GM19455 (cell line): ENCODE measurements around the gene LPAR1.

Experiments
- ATAC-seq: cut with Tn5 transposase; IDR thresholded peaks from one replicate; pipeline ENCODE4 v1.9.1; 2021; ENCODE audit not compliant: unreplicated experiment

LPAR1 gene

DNA sequence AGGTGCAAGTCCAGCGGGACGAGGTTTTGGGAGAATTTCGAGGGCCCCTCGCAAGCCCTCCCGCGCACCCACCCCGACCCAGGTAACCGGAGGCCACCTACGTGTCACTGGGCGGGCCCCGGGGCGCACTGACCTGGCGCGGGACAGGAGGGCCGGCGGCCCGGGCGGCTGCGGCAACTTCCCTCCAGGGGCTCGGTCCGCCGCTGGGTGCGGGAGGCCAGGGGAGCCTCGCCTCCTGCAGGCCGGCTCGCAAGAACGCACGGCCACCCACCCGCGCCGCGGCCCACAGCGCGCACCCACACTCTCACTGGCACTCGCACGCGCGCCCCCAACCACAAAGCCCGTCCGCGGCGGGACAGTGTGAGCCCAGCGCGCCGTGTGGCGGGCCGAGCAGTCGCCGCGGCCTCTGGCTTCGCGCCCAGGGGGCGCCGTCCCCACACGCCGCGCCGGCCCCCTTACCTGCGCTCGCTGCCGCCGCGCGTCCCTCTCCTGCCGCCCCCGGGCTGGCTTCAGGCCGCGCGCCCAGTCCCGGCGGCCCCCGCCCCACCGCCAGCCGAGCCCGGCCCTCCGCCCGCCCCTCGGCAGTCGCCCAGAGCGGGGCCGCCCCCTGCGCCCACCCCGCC is 451 bp downstream of the LPAR1 start:
- no peak for ATAC-seq

DNA sequence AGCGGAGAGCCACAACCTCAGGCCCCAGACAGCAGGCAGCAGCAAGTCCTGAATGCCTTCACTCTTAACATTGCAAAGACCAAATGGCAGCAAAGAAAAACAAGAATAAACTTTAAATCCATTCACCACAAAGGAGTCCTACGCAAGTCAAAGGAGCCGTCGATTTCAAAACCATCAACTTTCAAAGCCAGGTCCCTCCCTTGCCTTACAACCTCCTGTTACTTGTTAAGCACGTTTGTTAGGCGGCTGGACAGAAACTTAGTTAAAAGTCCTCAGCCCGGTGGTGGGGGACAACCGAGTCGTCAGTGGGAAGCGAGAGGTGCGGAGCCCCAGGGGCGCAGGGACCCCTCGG is 938 bp downstream of the LPAR1 start:
- ATAC-seq: no peak

DNA sequence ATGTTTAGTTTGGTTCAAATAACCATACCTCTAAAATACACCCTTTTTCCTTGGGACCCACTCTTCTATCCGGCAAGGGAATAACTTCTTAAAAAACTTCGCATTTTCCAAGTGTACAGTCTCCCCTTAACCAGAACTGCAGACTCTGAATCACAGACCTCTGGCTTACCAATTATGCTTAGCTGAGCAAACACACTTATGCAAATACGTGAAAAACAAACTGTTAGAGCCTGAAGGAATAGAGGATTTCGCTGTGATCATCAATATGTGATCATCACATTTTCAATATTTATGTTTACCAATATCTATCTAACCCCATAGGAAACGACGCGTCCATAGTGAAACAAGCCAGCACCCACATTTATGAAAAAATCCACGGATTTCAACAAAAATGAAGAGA is 1.3 kb downstream of the LPAR1 start:
- no peak for ATAC-seq

DNA sequence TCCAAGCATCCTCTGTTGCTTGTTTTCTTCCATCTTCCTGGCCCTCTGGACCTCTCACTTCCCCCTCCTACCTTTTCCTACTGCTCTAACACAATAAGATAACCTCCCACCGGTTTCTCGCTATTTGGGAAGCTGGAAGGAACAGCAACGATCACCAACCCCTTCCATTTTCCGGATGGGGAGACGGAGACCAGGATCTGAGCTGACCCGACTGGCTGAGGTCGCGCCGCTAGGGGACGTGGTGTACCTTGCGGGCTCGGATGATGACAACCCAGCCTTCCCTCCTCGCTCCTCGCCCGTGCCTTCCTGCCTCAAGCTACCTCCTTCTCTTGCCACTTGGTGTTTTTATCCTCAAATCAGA is 1.9 kb downstream of the LPAR1 start:
- ATAC-seq: no peak

DNA sequence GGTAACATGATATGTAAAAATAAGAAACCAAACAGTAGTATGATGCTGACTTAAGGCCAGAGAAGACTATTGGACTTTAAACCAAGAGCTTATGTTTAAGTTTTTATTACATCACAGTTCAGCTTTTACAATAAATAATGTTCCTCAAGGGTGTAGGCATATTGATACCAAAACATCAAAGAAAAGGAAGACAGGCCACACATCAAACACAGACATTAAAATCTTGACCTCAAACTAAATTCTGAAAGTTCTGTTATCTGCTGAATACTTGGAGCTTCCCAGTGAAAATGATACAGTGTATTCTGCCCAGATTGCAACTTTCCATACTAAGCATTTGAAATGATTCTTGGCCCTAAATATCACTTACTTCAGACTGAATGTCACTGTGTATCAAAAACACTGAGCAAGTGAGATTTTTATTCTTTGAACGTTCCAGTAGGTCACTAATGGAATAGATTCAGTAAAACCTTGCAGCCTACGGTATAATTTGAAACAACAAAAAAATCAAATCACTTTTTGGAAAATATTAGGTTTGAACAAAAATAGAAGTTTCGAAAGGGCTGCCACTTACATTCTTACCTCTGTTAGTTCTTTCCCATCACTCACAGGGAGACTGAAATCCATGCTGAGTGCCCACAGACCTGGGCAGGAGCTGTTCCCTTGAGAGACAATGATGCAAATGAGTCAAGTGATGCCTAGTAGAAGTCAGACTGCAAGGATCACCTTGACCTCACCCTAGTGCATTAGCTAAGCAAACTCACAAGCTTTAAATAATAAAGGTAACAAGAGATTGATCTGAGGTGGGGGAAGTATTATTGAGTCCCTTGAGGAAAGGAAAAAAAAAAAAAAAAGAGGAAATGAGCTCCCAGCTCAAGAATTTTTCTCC is 2.5 kb downstream of the LPAR1 start:
- ATAC-seq: no peak

DNA sequence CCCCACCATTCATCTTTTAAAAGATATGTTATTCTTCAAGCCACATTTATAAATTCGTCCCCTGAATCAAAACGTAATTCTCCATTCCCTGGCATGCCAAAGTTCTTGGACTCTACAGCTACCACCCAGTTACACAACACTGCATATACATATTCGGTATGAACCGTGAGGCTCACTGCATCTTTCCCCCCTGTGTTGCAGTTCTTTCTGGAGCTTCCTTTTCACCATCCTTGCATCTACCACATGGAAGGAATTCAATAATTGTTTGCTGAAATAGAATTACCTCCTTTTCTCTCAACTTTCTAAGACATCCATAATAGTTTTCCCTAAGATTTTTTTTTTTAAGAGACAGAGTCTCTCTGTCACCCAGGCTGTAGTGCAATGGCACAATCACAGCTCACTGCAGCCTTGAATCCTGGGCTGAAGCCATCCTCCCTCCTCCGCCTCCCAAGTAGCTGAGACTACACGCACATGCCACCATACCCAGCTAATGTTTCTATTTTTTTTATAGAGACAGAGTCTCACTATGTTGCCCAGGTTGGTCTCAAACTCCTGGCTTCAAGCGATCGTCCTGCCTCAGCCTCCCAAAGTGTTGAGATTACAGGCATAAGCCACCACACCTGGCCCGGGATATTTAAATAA is 3.3 kb downstream of the LPAR1 start:
- no peak for ATAC-seq

DNA sequence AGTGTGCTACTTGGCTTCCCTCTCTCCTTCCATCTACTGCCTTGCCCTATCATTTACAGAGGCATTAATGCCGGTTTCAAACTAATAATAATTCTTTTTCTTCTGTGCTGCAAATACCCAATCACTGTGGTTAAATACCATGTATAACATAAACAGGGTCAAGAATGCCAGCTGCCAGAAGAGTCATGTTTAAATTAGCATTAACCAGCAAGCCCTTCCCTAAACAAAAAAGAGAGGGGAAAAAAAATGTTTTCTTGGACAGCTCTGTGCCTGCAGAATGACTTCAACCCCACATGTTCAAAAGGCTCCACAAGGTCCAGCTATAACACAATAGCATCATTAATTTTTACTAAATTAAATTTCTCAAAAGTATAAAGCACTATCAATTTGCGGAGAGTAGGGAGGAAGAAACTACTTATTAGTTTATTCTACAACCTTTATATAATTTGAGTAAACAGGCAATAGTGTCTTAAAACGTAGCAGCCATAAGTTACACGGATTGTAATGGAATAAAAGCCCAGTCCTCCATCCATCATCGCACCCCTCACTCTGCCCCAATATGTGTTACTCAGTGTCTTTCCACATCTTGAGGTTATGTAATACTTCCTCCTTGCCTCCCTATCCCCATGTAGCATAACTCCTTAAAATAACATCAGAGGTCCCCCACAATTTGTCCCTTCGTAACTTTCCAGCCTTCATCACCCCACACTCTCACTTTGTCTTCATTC is 3.9 kb downstream of the LPAR1 start:
- no peak for ATAC-seq

DNA sequence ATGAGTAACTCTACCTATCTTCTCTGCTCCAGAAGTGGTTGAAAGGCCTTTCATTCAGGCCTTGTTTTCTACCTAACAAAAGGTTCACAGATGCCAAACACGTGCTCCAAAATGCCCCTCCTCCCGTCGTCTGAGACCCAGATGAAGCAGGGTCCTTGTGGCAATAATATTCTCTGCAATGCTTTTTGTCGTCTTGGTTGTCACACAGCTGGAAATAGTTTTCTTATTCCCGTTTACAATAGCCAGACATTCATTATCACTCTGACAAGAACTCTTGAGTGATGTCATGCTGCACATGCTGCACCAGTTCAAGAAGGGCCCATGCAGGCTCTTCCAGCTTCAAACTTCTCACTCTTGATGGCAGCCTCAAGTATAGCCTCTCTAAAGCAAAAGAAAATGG is 7.8 kb downstream of the LPAR1 start:
- no peak for ATAC-seq

DNA sequence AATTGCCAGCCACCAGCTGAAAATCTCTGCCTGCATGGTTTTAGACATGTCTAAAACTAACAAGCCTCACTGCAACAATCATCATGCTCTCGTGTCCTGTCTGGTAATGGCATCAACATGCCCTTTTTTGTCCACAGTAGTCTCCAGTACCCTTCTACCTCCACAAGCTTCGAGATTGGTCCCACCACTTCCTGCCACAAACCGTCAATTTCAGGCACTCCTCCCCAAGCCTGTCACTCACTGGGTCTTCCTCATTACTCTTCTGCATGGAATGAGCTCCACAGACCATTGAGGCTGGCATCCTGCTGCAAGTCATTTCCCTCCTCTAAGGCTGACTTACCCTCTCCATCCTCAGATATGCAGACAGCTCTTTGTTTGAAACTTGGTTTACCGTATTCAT is 9.0 kb downstream of the LPAR1 start:
- no peak for ATAC-seq

DNA sequence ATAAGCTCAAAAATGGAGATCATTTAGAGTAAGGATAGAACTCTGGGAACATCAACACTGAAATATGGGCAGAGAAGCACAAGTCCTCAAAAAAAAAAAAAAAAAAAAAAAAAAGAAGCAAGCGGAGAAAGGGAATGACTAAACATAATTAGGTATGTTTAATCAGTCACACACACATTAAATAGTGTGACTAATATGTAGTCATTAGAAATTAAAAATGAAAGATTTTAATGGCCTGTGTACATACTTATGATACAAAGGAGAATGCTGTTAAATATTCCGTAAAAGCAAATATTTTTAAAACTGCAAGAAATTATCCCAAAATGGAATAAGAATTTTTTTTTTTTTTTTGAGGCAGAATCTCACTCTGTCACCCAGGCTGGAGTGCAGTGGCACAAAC is 10.5 kb downstream of the LPAR1 start:
- no peak for ATAC-seq

DNA sequence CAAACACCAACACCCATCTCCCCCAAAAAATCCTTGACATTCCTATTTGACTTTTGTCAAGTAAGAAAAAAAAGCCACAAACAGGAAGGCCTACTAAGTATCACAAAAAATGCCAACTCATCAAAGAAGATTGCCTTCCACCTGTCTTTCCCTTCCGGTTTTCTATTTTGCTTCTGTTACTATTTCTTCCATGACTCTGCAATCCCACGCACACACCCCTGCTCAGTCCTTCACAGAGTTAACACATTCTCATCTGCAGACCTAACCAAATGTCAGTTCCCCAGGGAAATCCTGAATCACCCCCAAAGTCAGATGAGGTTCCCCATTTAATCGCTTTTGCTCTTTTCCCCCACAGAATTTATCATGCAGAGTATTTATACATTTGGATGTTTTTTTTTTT is 15.1 kb downstream of the LPAR1 start:
- ATAC-seq: no peak

DNA sequence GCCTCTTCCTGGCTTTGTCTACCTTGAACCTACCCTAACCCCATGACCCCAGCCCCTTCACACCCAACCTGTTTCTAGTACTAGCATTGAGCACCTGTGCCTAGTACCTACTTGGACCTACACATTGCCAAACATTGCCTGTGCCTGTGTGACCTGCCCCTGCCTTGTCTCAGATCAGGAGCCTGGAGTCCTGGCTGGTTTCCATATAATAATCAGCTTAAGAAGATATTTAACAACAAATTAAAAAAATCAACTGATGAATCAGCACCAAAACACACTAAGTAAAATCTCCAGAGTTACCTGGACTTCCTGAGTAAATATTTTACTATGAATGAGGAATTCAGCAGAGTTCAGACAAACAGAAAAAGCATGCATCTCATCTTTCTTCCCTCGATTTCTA is 17.7 kb downstream of the LPAR1 start:
- no peak for ATAC-seq

DNA sequence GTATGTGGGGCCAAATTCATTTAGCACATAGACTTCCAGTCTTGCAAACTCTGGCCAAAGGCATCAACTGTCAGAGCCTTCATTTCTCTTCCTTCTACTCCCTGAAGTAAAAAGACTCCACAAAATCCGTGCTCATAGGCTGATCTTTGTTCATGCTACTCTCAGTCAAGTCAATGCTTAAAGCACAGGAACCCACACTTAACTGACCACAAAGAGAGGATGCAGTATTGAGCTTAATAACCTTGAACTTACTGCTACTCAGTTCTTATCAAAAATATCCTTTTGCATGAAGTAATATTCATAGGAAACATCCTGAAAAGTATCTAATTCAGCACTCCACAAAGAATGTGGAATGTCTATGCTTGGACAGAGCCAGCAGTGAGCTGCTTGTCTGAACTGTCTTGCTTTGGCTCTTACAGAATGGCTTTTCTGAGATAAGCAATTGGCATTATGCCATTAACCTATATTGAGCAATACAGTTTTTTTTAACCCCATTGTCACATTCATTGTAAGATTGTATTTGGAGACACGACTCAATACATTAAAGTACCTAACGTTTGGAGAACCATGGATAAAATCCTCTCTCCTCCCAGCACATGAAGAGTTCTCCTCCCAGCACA is 21.7 kb downstream of the LPAR1 start:
- ATAC-seq: no peak

DNA sequence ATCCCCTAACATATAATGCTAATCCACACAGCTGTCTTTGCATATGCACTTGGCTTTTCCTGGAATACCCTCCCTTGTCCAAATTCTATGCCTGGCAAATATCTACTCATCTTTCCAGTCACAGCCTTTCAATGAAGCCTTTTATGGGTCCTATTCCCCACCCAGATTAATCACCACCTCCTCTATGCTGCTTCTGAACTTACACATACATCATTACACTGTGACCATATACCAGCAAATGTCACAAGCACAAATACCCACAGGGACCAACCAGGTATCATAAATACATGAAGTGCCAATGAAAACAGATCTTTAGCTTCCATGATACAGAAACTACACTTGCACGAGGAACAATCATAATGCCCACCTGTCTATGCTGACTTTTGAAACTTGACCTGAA is 22.3 kb downstream of the LPAR1 start:
- ATAC-seq: no peak

DNA sequence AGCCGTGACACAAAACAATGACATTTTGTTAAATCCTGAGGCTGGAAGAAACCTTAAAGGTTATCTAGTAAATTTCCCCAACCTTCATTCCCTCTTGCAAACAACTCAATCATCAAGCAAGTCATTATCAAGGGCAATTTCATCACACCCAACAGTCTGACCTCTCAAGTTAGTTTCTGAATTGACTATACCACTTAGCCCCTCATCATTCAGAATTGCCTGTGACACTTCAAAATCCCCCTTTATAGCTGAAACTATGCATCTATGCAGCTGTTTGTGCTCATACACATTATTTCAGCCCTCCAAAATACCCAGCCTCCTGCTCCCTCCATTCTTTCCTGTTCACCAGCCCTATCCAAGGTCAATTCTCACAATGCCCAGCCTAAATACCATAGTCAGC is 24.6 kb downstream of the LPAR1 start:
- no peak for ATAC-seq

DNA sequence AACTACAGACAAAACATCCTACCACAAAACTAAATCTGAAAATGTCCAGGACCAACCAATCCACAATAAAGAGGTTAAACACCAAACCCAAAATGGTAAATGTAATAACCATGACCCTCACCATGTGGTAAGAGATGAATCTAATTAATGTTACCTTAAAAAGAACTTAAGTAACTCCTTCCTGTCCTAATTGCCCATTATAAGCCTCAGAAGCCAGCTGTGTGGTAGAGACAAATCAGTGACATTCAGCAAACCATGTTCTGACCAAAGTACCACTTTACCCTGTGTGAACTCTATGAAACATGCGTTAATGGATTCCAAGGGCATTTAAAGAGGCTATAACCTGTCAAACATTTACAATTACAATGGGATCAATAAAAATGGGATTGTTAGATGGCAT is 25.0 kb downstream of the LPAR1 start:
- ATAC-seq: no peak

DNA sequence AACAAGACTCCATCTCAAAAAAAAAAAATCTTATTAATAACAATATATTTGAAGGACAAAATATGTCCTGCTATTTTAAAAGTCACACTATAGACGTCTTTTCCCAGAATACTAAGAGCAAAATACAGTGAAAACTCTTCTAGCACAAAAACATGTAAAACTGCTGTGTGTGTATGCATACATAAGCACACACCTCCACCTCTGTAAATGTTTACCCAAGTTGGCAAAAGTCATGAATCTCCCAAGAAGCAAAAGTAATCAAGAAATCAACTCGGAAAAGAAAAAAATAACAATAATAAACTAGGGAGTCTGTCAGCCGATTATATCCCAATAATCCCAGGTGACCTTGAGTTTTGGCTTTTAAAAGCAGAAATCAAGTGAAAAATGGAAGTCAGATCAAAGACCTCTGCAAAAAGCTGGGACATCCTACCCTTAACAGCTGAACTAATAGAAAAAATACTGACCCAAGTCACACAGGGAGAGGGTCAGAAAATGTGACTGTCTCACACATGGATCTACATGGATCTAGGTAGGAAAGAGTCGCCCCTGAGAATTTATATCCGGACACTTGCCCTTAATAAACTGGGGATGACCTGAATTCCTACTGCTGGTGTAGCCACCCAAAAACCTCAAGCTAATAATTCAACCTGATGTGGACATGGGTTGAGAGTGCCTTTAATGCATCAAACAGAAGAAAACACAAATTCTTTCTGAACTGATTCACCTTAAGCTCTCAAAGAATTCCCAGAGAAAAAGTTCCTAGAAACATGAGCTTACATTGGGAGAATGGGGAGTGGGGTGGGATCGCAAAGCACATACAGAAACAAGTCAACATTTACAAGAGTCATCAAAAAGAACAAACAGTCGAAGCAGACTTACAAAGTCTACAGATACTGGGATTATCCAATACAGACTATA is 29.9 kb downstream of the LPAR1 start:
- no peak for ATAC-seq

DNA sequence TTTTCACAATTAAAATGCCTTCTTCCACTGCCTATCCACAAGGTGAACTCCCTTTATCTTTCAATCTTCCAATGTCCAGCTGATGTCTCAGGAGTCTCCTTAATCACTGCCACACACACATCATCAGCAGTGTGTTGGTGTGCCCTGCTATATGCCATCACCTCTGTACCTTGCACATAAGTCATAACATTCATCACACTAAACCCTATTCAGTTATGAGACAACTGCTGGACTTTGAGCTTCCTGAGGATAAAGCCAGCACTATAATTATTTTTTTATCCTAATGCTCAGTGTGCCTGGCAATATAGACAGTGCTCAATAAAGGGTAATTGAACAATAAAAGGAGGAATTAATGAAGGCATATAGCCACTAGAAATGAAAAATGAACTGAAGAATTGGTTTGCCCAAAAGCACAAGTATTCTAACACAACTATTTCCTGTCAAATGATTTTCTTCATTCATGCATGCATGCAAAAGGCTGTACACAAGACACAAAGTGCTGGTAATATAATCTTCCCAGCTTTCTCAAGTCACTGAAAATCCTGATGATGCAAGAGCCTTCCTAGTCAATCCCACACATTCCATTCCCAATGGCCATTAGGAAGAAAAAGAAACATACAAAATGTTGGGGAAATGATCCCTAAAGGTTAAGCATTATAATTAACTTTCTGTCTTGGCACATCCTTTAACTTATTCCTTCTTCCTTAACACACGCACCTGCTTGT is 32.4 kb downstream of the LPAR1 start:
- no peak for ATAC-seq

DNA sequence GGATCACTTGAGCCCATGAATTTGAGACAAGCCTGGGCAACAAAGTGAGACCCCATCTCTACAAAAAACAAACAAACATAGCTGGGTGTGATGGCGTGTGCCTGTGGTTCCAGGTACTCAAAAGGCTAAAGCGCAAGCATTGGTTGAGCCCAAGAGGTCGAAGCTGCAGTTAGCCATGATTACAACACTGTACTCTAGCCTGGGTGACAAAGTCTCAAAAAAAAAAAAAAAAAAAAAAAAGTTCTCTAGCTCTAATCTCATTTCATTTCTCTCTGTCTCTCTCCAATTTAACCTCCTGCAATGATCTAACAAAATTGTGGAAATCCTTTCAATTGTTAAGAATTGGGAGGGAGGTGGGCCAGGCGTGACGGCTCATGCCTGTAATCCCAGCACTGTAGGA is 33.3 kb downstream of the LPAR1 start:
- no peak for ATAC-seq

DNA sequence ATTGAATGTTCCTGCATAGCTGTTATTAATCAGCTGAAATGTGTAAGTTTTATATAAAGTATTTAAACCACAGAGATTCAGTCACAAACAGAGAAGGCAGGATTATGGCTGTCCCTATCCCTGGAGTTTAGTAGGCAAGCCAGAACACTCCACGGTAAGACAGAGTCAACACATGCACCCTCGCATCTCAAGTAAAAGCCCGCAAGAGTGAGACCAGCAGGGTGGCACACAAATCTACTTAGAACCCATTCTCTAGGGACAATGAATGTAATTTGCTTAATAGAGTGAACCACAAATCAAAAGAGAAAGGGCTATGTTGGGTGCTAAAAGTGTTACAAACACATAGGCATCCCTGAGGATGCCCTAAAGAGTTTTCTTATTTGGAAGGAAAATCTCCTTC is 35.1 kb downstream of the LPAR1 start:
- no peak for ATAC-seq
